Right kidney (tissue), 9 donors: Measurements from ENCODE around the gene RTL5.
"Not testable (repeated sequence)": the region's sequence is repeated elsewhere in the genome, so short reads cannot be mapped to it uniquely, and the experiment has no call there.

Experiments used
- DNase-seq: peaks from one replicate; pipeline ENCODE4 v3.0.0-alpha.2; 2016
- long read RNA-seq, 8 donors: transcript quantifications; one replicate each; lab custom pipeline, GENCODE V29; 2026

Gene RTL5
- long read RNA-seq, donor 1, full-length matches to known transcripts, result 17 of 17 reads
- long read RNA-seq, donor 1, partial matches to known transcripts, result 0 of 17 reads
- long read RNA-seq, donor 1, other reads (novel, unspliced or antisense), result 0 of 17 reads
- long read RNA-seq, donor 2, full-length matches to known transcripts, result 15 of 15 reads
- long read RNA-seq, donor 2, partial matches to known transcripts, result 0 of 15 reads
- long read RNA-seq, donor 2, other reads (novel, unspliced or antisense), result 0 of 15 reads
- long read RNA-seq, donor 3, full-length matches to known transcripts, result 17 of 17 reads
- long read RNA-seq, donor 3, partial matches to known transcripts, result 0 of 17 reads
- long read RNA-seq, donor 3, other reads (novel, unspliced or antisense), result 0 of 17 reads
- long read RNA-seq, donor 4, full-length matches to known transcripts, result 28 of 28 reads
- long read RNA-seq, donor 4, partial matches to known transcripts, result 0 of 28 reads
- long read RNA-seq, donor 4, other reads (novel, unspliced or antisense), result 0 of 28 reads
- long read RNA-seq, donor 5, full-length matches to known transcripts, result 8 of 8 reads
- long read RNA-seq, donor 5, partial matches to known transcripts, result 0 of 8 reads
- long read RNA-seq, donor 5, other reads (novel, unspliced or antisense), result 0 of 8 reads
- long read RNA-seq, donor 6, full-length matches to known transcripts, result 14 of 14 reads
- long read RNA-seq, donor 6, partial matches to known transcripts, result 0 of 14 reads
- long read RNA-seq, donor 6, other reads (novel, unspliced or antisense), result 0 of 14 reads
- long read RNA-seq, donor 7, full-length matches to known transcripts, result 40 of 40 reads
- long read RNA-seq, donor 7, partial matches to known transcripts, result 0 of 40 reads
- long read RNA-seq, donor 7, other reads (novel, unspliced or antisense), result 0 of 40 reads
- long read RNA-seq, donor 8, full-length matches to known transcripts, result 17 of 17 reads
- long read RNA-seq, donor 8, partial matches to known transcripts, result 0 of 17 reads
- long read RNA-seq, donor 8, other reads (novel, unspliced or antisense), result 0 of 17 reads

- DNase-seq, result peak; percentile 69
Observed at GRCh38 chrX:72131317-72132294, at the start of gene RTL5. TSS of gene RTL5 (minus strand) at chrX:72131915.

GRCh38 chrX:72180539-72180938, 48.8 kb upstream of the RTL5 start:
- DNase-seq, result peak; percentile 1

- DNase-seq, result no peak
Observed at GRCh38 chrX:72176981-72177380, 45.3 kb upstream of the RTL5 start.

- DNase-seq, result not testable (repeated sequence)
Observed at GRCh38 chrX:72176289-72176688, 44.6 kb upstream of the RTL5 start.

GRCh38 chrX:72169008-72169728, 37.5 kb upstream of the RTL5 start:
- DNase-seq, result no peak

- DNase-seq, result no peak
Observed at GRCh38 chrX:72165551-72165950, 33.8 kb upstream of the RTL5 start.

- DNase-seq, result no peak
Observed at GRCh38 chrX:72159769-72160168, 28.1 kb upstream of the RTL5 start.

GRCh38 chrX:72158773-72159172, 27.1 kb upstream of the RTL5 start:
- no peak for DNase-seq

- DNase-seq, result no peak
Observed at GRCh38 chrX:72146527-72146926, 14.8 kb upstream of the RTL5 start.

- DNase-seq, result no peak
Observed at GRCh38 chrX:72145181-72145580, 13.5 kb upstream of the RTL5 start.

- DNase-seq, result no peak
Observed at GRCh38 chrX:72143609-72143907, 11.8 kb upstream of the RTL5 start.

GRCh38 chrX:72142794-72143608, 11.3 kb upstream of the RTL5 start:
- DNase-seq, result no peak

- no peak for DNase-seq
Observed at GRCh38 chrX:72142094-72142793, 10.5 kb upstream of the RTL5 start.

GRCh38 chrX:72141372-72142004, 9.8 kb upstream of the RTL5 start:
- DNase-seq, result no peak

- DNase-seq, result no peak
Observed at GRCh38 chrX:72139538-72139937, 7.8 kb upstream of the RTL5 start.

GRCh38 chrX:72137846-72138495, 6.3 kb upstream of the RTL5 start:
- DNase-seq, result no peak

GRCh38 chrX:72133851-72134546, 2.3 kb upstream of the RTL5 start:
- DNase-seq, result no peak

GRCh38 chrX:72132456-72132855, 741 bp upstream of the RTL5 start:
- no peak for DNase-seq
